DMS53 (cell line): ENCODE data around the gene KCNJ2.

Experiments
- DNase-seq: peaks from one replicate; lab custom pipeline; 2025; lab: John Stamatoyannopoulos, UW

The KCNJ2 gene

DNA sequence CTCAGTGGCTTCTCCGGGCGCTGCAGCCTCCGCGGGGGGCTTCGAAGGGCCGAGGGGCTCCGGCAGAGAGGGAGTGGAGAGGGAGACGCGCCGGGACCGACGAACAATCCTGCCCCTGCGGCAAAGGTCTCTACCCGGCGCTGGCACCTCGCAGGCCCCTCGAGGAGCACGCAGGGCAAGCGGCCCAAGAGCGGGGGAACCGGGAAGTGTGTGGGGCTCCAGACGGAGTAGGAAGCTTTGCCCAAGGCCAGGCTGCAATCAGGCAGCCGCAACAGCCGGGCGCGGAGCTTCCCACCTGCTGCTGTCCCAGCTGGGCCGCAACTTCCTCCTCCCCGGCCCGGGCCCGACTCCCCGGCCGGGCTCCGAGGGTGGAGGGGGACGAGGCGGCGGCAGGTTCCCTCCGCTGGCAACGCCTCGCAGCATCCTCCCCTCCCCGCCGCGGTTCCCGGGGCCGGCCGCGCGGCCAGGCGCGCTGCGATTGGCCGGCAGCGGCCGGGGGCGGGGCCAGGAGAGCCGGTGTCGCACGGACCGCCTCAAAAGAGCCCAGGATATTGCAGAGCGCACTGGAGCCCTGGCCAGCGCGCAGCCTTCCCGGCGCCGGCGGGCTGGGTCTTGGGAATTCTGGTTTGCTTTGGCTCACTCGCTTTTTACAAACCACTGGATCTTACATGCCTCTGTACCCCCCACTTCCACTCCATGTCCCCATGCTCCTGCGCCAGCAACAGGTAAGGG lies at the start of gene KCNJ2:
TSS of gene KCNJ2 (plus strand) at position 556 of the 732 bp plus-strand sequence. CDS start 5,508 bp downstream, outside the sequence.
- DNase-seq: peak; percentile 96

DNA sequence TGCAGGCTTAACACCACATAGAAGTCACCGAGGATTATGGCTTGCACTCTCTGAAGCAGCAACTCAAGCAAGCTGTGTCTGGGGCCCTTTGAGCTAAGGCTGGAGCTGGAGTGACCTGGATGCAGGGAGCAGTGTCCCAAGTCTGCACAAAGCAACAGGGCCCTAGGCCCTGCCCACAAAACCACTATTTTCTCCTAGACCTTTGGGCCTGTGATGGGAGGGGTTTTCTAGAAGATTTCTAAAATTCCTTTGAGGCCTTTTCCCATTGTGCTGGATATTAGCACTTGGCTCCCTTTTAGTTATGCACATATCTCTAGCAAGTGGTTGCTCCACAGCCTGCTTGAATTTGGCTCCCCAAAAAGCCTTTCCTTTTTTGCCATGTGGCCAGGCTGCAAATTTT lies 49.8 kb upstream of the KCNJ2 start:
- no peak for DNase-seq

DNA sequence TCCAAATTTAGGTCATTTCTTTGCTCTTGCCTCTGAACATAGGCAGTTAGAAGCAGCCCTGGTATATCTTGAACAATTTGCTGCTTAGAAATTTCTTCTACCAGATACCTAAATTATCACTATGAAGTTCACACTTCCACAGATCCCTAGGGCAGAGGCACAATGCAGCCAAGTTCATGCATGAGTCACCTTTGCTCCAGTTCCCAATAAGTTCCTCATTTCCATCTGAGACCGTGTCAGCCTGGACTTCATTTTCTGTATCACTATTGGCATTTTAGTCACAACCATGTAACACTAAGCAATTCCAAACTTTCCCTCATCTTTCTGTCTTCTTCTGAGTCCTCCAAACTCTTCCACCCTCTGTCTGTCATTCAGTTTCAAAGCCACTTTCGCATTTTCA lies 49.3 kb upstream of the KCNJ2 start:
- DNase-seq: no peak

DNA sequence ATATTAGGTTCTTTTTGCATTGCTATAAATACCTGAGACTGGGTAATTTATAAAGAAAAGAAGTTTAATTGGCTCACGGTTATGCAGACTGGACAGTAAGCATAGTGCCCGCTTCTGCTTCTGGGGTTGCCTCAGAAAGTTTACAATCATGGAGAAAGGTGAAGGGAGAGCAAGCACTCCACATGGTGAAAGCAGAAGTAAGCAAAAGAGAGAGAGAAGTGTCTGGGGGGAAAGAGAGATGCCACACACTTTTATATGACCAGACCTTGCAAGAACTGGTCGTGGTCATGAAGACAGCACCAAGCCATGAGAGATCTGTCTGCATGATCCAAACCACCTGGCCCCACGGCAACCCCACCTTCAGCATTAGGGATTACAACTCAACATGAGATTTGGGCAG lies 48.9 kb upstream of the KCNJ2 start:
- DNase-seq: no peak

DNA sequence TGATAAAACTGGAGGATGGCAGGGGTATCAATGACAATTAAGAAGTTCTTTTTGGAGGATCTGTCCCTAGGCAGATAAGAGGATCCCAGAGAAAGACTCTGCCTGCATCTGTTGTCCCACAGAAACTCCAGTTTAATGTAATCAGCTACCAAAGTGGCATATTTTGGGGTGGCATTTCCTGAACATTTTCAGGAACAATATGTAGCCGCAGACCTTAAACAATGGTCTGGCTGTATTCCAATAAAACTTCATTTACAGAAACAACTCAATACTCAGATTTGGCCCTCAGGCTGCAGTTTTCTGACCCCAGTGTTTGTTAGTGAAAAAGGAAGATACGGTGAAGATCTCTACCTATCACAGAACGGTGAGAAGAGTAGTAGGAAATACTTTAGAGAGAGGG lies 48.2 kb upstream of the KCNJ2 start:
- no peak for DNase-seq

DNA sequence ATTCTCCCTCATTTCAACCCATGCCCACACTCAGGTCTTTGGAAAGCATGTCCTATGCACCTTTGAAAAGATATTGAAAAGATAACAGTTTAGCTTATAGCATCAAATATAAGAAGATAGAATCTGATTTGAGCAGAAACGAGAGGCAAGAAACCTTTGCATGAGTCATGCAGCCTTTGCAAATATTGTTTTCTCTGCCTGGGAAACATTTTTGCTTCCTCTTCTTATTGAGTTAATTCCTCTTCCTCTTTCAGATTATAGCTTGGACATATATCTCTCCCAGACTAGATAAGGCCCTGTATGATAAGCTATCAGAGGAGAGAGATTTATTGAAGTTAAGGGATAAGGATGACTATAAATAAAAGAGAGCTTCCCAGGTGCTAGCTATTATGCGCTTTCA lies 46.1 kb upstream of the KCNJ2 start:
- DNase-seq: peak; percentile 36

DNA sequence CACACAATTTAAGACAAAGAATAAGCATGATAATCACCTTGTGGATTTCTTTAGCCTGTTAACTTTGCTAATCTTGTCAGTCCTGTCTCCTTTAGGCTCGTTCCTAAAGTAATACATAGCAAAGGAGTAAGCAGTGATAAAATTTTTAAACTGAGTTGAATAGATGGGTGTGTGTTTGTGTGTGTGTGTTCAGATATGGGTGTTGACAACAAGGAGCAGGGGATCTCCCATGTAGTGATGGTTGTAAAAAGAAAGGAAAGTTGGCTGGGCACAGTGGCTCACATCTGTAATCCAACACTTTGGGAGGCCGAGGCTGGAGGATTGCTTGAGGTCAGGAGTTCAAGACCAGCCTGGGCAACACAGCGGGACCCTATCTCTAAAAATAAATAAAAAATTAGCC lies 44.6 kb upstream of the KCNJ2 start:
- DNase-seq: no peak

DNA sequence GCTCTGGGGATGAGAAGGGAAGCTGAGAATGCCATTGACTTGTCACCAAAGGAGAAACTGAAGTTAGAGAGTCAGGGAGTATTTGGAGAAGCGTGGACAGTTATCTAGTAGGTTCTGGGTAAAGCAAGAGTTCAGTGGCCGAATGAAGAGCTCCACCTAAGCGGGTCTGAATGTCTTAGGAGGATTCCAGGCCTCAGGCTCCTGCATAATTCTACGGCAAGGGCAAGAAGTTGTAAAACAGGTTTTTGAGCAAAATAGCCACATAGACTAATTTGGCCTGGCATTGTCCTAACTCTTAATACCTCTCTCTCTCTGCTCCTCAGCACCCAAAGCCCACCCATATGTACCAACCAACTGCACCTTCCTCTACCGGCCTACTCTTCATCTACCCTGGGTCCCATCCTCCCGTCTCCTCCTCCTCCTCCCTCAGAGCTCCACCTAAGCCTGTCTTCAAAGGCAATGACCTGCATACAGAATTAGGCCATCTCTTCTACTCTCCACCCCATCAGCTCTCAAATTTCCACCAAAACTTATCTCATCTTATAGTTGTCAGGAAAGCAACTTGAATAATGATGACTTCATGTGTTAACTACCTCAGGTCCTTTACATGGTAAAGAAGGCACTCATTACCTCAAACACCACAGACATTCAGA lies 42.0 kb upstream of the KCNJ2 start:
- peak; percentile 24 for DNase-seq

DNA sequence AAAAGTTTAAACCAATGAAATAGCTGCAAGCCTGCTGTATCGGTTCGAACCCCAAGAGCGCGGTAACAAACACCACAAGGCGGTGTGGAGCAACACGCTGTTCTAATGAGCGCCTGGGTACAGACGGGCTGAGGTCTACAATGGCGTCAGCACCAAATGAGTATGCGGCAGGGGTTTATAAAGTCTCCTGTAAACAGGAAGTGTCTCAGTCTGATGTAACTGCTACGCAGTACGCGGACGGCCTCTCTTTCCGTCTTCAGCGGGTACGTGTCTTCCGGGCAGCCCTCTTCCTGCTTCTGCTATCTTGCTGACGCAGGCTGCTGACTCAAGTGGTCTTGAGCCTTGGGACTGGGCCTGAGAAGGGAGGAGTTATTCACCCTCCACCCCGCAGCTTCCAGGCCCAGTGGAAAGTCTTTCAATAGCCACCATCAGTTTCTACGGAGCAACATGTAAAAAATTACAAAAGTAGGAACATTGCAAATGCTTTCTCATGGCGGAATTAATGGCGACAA lies 40.5 kb upstream of the KCNJ2 start:
- DNase-seq: no peak

DNA sequence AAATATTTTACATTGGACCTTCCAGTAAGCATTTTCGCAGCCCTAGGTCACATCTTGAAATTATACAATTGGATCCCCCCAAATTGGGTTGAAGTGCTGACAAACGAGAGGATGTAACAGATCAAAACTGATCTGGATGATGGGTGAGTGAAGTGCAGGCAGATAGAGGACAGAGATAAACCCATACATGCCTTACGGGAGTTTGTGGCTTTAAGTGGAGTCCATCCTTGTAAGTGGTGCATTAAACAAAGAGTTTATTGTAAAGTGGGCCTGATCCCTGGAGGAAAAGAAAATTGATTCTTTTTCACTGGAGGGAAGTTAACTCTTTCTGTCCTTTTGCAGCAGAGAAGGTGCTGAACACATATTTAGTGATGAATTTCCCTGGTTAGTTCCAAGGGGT lies 39.0 kb upstream of the KCNJ2 start:
- DNase-seq: no peak

DNA sequence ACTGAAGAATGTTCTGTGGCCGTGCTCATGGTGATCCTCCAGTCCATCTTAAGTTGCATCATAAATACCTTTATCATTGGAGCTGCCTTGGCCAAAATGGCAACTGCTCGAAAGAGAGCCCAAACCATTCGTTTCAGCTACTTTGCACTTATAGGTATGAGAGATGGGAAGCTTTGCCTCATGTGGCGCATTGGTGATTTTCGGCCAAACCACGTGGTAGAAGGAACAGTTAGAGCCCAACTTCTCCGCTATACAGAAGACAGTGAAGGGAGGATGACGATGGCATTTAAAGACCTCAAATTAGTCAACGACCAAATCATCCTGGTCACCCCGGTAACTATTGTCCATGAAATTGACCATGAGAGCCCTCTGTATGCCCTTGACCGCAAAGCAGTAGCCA lies 36.8 kb upstream of the KCNJ2 start:
- no peak for DNase-seq

DNA sequence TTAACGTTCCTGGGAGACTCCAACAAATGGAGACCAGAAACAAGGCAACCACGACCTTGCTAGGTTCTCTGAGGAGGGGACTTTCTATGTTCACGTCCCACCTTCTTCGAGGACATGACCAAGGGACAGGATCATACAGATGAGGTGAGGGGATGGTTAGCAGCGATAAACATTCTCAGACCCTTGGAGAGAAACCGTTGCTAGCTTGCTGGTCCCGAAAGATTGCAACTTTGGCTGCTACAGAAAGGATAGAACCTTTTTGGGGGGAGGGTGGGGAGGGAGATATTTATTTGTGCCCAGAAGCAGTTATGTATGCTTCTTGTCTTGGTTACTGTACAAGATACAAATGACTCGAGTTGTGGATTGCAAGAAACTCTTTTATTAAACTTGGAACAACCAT lies 35.3 kb upstream of the KCNJ2 start:
- no peak for DNase-seq

DNA sequence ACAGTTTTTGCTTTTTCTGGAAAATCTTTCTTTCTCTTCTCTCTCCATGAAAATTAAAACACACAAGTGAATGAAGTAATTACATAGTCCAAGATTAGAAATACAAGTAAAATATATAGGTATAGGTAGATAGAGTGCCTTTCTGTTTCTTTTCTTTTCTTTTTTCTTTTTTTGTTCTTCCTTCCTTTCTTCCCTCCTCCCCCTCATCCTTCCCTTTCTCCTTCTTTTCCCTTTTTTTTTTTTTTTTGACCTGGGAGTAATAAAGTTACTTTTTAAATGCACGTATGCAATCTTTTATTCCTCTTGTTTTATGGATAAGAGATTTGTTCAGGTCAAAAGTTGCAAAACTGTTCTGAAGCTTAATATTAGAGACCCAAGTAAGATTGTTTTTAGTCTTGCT lies 34.6 kb upstream of the KCNJ2 start:
- no peak for DNase-seq

DNA sequence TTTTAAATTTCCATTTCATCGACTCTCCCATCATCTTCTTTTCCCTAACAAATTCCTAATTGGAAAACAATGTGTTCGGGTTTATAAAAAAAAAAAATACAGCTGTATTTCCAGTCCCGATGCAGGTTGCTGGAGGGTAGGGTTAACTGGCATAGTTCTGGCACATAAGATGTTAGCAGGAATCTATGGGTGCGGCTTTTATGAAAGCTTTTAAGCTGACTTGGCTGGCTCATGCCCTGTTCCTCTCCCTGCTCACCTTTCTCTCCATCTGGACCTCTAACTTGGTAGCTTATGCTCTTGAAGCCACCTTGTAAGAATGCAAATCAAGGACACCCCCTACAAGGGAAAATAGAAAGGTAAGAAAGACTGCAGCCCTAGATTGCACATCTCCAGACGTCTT lies 33.2 kb upstream of the KCNJ2 start:
- DNase-seq: no peak

DNA sequence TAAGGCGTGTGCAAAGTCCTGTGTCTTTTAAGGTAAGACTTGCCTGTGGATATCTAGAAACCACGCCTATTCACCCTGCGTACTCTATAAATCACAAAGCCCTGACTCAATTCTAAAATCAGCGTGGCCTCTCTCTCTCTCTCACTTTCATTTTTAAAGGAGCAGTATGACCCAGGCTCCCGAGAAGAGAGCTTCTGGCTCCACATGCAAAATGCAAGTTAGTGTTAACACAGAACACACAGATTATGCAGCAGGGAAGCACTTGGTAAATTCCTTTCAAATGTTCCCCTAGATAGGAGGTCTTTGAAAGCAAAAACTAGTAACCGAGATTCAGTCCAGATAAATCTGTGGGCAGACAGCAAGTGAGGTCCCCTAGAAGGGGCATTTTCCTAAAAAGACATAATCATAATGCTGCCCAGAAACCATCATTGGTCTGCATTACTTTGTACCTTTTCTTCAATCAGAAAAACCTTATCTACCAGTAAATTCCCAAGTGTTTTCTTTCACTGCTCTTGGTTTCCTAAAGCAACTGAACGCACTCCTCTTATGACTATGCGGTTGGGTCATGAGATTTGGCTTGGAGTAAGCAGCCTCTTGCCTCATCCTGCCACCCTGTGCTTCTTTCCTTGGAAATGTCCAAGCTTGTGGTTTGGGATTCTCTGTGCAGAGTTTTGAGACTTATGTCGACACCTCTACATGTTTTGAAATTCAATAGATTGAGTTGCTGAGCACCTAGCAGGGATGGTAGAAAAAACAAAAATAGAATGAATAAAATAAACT lies 31.7 kb upstream of the KCNJ2 start:
- no peak for DNase-seq

DNA sequence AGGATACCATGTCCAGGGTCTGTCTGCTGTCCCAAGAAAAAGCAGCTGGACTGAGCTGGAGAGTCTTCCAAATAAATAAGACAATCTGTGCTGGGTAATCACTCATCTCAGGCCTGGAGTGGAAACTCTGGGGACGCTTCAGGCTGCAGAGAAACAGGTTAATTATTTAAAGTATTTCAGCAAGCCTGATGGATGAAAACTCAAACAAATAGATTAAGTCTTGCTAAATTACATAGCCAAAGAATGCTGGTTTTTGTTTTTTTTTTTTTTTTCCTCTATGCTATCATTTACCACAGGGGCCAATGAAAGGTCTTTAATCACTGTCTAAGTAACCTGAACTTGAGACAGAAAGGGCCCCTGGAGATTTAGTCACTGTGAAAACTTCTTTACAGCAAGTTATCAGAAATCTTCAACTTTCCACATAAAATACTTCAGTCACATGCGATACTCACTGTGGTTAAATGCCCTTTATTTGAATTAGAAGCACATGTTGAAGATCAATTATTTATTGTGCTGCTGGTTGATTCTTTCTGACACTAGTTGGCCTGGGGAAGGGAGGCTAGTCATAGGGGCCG lies 31.0 kb upstream of the KCNJ2 start:
- DNase-seq: no peak

DNA sequence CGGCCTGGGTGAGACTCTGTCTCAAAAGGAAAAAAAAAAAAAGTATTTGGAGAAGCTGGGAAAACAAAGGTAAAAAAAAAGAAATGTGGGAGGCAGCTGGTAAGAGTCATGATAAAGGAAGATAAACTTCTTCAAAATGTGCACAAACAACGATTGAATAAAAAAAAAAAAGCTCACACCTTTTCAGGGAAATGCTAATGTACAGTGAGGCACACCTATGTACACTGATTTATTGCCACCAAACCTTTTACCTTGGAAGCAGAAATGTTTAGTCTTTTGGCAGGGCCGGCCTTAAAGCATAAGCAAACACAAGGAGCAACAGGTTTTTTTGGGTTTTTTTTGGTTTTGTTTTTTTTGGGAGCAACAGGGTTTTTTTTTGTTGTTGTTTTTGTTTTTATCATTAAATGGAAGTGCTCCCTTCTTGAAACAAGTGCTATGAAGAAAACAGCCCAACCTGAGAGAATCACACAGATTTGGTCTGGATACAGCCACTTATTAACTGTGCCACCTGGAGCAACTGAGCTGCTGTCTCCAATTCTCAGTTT lies 29.8 kb upstream of the KCNJ2 start:
- no peak for DNase-seq

DNA sequence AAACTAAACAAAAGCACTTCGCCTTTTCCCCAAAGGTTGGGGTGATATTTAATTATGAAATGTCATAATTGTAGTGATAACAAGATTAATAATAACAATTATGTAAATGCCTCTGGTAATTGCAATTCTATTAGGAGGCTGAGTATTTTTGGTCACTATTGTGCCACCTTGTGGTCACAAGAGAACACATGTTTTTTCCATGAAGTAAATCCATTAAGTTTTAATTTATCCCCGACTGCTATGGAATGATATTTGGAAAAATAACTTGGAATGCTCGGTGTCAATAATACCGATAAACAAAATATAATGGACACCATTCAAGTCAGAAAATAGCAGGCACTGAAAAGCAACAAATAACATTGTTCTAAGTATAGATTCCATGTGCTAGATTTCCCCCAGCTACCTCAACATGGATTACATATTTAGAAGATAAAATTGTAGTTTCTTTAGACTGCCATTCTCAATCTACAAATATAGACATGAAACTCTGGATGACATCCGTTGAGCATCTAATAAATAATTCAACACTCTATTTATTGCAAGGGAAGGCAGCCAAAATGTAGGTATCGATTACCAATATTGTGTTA lies 25.0 kb upstream of the KCNJ2 start:
- peak; percentile 56 for DNase-seq

DNA sequence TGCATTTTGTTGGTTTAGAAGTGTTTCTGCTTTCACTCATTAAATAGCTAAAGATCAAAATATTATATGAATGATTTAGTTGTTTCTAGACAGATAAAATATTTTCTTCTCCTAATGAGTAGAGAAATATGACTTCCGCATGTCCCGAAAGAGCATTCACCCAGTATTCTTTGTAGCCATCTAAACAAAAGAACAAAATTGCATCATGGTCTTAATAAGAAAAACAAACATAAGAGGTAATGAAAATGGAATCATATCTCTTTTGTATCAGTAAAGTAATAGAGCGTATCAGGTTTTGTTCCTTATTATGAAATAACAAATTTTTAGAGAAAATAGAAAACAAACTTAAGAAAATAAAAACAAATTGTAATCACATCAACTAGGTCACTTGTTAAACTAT lies 16.1 kb upstream of the KCNJ2 start:
- DNase-seq: no peak

DNA sequence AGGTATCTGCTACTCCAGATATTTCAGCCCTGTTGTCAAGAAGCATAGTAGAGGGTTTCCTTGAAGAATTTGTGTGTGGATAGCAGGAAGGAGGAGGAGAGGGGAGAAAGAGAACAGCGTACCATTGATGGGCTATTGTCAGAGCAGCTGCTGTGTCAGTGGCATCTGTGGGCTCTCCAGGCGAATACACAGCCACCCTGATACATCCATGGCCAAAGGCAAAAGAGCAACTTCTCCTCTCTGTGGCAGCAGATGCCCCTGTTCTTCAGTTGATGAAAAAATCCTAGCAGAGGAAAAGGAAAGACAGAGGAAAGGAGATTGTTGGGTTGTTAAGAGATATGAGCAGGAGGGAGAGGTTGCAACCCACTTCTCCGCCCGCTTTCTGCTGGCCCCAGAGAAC lies 12.2 kb upstream of the KCNJ2 start:
- DNase-seq: no peak

DNA sequence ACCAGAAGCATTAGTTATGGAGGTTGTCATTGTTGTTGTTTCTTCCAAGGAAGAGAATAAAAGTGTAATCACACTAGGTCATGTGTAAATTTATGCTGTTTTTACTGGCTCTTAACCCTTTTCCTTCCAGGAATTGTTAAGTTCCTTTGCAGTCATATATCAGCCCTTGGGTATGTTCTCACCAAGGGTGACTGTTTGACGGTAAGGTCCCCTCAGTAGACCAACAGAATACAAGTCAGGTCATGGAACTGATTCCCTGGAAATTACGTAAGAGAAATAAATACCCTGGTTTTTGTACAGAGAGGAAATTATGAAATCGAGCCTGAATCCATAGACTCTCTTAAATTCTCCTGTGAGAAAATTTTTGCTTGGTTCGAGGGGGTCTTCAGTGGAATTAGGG lies 11.2 kb upstream of the KCNJ2 start:
- no peak for DNase-seq

DNA sequence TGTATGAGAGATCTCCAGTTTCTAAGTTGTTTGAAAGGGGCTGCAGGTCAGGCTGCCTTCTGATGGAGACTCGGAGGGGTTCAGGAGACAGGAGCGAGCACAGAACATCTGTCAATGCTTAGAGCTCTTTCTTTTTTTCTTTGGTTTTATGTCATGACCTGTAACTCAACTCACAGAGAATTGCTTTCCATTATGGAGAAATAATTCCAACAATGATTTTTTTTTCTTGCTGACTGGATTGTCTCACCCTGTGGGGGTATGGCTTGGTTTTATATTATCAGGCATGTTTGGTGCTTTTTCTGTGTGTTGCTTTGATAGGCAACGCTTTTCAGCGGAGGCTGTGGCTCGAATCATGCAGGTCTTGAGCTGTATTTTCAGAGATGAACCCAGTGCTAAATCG lies 10.7 kb upstream of the KCNJ2 start:
- no peak for DNase-seq
